ENCODE measurements around the gene VDR.

Gene VDR

DNA sequence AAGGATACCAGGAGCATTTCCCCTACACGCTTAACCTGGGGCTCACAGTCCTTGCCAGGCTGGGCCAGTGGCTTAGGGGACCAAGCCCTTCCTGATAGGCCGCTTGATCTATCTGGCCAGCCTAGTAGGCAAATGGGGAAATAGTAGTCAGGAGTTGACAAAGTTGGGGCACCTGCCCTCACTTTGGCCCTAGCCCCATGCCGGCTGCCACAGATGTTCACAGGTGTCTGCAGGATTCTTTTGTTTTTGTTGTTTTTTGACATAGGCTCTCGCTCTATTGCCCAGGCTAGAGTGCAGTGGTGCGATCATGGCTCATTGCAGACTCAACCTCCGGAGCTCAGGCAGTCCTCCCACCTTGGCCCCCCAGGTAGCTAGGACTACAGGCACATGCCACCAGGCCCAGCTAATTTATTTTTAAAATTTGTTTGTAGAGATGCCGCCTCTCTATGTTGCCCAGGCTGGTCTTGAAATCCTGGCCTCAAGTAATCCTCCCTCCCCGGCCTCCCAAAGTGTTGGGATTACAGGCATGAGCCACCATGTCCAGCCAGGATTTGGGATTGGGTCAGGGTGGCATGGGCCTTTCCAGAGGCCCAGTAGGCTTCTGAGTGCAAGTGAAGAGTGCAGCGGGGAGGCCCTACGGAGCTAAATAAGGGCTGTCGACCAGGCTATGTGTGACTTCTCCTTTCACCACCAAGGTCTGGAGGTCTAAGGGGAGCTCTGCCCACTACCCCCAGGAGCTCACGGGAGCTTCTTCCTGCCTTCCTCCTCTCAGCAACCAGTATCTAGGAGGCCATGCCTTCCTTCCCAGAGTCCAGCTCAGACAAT lies 69.6 kb downstream of the VDR start:
- DNase-seq (ENCODE audit: low read depth, low spot score) = no peak
- H3K27ac ChIP-seq = no peak overlapping the region

DNA sequence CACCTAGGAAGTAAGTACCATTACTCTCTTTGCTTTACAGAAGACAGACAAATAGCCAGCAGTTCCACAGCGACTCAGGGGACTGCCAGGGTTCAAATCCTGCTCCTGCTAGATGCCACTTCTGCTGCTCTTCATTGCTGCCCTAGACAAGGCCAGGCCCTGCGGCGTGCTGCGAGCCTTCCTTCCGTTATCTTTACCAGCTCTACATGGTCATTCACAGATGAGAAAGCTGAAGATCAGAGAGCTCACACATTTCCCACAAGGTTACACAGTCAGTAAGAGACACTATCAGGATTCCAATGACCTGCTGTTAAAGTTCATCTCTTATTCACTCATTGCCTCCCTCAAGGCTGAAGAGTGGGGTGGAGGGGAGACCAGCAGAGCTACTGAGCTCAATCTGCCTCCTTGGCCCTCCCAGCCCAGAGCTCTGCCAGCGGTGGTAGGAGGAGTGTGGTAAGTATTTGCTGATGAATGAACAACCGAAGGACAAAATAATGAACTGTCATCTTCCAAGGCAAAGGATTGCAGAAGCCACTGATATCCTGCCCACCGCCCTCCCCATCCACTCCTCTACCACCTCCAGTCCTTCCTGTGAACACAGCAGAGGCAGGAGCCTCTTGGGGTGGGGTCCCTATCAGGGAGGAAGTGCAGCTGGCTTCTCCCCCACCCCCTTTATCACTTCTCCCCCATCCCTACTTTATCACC lies 70.4 kb downstream of the VDR start:
- DNase-seq (ENCODE audit: low read depth, low spot score) = no peak
- no peak overlapping the region for H3K27ac ChIP-seq

DNA sequence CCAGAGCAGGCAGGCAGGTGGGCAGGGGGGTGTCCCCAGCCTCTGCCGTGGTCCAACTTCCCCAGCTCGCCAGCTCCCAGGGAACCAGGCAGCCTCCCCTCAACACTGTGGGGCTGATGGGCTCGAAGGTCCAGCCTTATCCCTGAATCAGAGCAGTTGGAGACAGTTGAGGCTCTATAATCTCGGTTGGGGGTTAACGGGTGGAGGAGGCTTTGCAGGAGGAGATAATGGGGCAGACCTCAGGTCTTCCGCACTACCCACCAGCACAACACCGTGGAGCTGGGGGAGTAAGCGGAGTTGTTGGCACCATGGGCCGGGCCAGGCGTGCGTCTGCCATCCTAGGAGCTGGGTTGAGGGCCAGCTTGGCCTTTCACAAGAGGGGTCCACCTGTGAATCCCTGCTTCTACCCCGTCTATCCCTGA lies 71.2 kb downstream of the VDR start:
- H3K27ac ChIP-seq = no peak overlapping the region
- no peak for DNase-seq (ENCODE audit: low read depth, low spot score)

DNA sequence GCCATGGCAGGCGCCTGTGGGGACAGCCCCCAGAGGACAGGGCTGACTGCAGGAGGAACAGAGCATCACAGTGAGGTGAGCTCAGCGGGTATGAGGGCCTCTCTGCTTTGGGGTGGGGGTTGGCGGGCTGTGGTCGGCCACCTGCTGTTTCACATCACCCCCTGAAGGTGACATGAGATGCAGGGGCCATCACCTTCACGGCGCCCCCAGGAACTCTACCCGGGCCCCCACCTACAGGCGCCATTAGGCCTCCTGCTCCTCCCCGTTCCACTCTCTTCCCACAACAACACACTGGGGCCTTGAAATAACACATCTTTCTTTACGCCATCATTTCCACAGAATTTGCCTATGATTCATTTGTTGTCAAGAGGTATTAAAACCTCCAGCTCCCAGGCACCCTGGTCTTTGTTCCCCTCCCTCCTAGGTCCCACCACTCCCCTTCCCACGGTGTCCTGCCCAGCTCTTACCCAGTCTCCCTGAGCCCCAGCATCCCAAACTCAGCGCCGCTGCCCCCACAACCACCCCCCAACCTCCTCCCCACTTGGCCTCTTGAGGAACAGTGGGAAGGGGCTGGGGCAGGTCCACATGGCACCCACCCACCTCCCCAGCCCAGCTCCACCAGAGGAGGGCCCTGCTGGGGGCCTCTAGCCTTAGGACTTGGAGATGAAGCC lies 72.4 kb downstream of the VDR start:
- DNase-seq (ENCODE audit: low read depth, low spot score) = no peak
- H3K27ac ChIP-seq = no peak overlapping the region

- H3K27ac ChIP-seq = peak overlapping the region; percentile 52
- no peak for DNase-seq (ENCODE audit: low read depth, low spot score)
Observed at GRCh38 chr12:47829584-47829983, 75.2 kb downstream of the VDR start.

DNA sequence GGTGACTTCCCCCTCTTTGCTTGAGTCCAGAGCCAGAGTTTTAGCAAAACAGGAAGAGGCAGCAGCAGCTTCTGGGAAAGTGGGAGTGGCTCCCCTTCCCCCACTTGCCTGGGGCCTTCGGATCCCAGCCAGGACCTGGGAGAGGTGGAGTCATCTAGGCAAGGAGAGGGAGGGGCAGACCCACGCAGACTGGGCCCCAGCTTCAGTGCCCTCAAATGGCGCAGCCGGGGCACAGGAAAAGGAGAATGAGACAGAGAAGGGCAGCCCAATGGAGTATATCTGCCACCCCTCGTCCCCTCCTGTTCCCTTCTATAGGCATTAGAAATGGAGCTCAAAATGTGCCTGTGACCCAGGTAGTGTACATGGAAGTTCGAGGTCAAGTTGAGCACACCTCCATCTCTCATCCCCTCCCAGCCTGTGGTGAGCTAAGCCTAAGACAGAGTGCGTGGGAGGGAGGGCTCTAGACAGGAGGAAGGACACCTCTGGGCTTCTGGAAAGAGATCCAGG lies 75.8 kb downstream of the VDR start:
- DNase-seq (ENCODE audit: low read depth, low spot score) = no peak
- peak overlapping the region; percentile 52 for H3K27ac ChIP-seq

DNA sequence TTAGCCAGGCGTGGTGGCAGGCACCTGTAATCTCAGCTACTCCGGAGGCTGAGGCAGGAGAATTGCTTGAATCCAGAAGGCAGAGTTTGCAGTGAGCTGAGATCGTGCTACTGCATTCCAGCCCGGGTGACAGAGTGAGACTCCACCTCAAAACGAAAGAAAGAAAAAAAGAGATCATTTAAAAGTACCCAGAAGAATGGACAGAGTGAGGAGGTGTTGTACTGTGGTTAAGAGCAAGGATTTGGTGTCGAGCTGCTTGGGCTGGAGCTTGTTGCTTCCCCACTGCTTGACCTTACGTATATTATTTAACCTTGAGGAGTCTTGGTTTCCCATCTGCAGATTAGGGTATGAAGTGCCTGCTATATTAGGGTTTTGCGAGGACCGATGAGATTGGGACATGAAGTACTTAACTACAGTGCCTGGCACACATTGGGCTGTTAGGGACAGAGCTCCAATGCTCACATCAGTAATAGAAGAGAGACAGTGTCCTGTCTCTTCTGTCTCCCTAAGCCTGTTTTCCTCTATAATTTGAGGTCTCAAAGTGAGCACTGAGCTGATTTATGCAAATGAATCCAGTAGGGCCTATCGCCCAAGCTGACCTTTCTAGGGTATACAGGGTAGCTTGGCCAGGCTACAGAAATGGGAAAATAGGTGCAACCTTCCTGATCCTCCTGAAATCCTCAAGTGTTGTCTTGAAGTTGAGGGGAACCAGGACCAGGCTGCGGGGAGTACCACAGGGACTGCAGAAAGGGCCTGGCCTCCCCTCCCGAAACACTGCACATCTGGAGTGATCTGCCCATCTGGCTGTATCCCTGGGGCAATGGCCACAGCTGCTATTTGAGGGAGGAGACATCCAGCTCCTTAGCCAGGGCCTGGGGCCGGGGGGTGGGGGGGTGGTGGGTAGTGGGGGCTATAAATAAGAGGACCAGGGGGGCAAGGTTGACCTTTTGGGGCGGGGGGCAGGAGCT lies 76.5 kb downstream of the VDR start:
- DNase-seq (ENCODE audit: low read depth, low spot score) = no peak

DNA sequence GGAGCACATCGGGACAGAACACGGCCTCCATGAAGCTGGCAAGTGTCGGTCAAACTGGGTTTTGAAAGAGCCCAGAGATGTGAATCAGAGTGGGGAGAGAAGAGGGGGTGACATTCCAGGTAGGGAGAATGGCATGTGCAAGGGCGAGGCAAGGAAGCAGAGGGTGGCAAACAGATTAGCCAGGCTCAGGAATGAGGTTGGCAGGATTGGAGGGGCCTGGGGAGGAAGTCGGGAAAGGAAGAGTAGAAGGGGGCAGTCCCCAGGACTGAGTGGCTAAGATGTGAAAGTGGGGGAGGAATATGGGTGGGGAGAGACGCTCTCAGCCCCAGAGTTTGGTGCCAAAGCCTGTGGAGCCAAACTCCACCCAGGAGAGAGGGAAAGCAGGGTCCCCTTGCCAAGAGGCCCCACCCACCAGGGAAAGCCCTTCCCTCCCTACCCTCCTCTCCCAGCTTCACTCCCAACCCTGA lies 79.6 kb downstream of the VDR start:
- peak overlapping the region; percentile 73 for H3K27ac ChIP-seq
- no peak for DNase-seq (ENCODE audit: low read depth, low spot score)

More for the DNA sequence above, 76.5 kb downstream of the VDR start:
- peak overlapping the region; percentile 52 for H3K27ac ChIP-seq

GRCh38 chr12:47824635-47825034 lies 80.2 kb downstream of the VDR start:
- peak overlapping the region; percentile 73 for H3K27ac ChIP-seq
- no peak for DNase-seq (ENCODE audit: low read depth, low spot score)

GRCh38 chr12:47824198-47824597 lies 80.6 kb downstream of the VDR start:
- no peak for DNase-seq (ENCODE audit: low read depth, low spot score)
- peak overlapping the region; percentile 73 for H3K27ac ChIP-seq

DNA sequence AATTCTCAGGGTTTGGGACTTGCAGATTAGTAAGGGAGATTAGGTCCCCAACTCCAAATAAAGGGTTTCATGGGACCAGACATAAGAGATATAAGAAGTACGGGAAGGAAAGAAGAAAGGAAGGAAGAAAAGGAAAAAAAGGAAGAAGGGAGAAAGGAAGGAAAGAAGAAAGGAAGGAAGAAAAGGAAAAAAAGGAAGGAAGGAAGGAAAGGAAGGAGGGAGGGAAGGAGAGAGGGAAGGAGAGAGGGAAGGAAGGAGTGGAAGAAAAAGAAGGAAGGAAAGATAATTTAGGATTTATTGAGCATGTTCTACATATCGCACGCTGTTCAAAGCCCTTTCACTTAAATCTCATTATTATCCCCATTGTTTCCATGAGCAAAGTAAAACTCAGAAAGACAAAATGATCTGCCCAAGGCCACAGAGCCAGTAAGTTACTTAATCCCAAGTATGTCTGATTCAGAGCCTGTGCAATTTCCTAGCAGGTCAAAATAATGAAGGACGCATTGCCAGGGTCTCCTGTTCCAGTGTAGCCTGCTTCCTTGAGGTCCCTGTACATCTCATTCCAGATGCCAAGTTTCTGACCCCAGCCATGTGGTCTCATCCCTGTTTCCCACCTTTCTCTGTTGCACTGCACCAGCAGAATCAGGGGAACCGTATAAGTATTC lies 81.2 kb downstream of the VDR start:
- DNase-seq (ENCODE audit: low read depth, low spot score) = no peak
- peak overlapping the region; percentile 73 for H3K27ac ChIP-seq

- DNase-seq (ENCODE audit: low read depth, low spot score) = no peak
- H3K27ac ChIP-seq = peak overlapping the region; percentile 17
Observed at GRCh38 chr12:47822863-47823262, 81.9 kb downstream of the VDR start.

DNA sequence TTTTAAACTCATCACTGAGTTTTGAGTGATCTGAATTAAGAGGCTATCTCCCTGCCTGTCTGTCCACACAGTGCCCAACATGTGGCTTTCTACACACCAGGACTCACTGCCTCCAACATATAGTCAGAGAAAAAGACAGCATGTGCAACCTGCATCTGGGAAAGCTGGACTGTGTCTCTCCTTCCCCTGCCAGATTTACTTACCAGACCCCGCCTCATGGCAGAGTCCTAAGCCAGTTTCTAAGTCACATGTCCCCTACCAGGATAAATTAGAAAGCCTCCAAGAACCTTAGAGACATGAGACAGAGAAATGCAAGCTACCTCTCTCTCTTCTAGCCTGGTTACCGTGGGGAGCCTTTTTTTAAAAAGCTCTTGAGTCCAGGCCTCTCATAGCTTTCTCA lies 82.4 kb downstream of the VDR start:
- H3K27ac ChIP-seq = peak overlapping the region; percentile 17
- no peak for DNase-seq (ENCODE audit: low read depth, low spot score)

- no peak for DNase-seq (ENCODE audit: low read depth, low spot score)
- peak overlapping the region; percentile 91 for H3K27ac ChIP-seq
Observed at GRCh38 chr12:47821346-47821706, 83.5 kb downstream of the VDR start.

GRCh38 chr12:47820631-47821345 lies 84.0 kb downstream of the VDR start:
- peak overlapping the region; percentile 91 for H3K27ac ChIP-seq
- no peak for DNase-seq (ENCODE audit: low read depth, low spot score)

GRCh38 chr12:47819896-47820630 lies 84.7 kb downstream of the VDR start, which contains the start of gene HDAC7:
HDAC7 (minus strand) TSS chr12:47819903; CDS start chr12:47819785, 118 bp downstream.
- no peak for DNase-seq (ENCODE audit: low read depth, low spot score)
- H3K27ac ChIP-seq = peak within 1 kb of the TSS; percentile 91

DNA sequence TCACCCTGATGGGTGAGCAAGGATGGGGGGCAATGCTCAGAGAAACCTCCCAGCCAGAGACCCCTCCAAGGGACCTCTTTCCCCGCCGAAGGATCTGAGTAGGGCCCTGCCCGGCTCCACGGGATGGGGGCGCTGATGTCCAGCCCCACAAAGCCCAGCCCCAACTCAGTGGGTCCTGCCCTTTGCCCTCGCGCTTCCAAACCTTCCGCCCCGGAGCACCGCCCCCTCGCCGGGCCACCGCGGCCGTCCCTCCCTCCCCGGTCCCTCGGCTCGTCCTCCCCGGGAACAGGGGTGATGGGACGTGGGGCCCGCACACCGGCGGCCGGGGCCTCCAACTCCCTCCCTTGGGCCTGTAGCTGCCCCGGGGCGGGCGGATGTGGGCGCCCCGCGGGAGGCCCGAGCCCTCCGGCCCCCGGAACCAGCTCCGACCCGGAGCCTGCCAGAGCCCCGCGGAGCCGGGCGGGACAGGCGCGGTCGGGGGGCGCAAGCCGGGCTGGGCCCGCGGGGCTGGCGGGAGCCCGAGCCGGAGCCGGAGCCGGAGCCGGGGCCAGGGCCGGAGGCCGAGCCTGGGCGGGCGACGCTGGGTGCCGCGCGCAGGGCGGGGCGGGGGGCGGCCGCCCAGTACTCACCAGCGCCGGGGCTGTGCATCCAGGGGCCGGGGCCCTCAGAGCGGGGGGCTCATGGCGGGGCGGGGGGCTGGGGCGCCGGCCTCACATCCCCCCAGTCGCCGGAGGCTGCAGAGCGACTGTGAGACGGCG lies 85.5 kb downstream of the VDR start:
- no peak for DNase-seq (ENCODE audit: low read depth, low spot score)
- peak overlapping the region; percentile 91 for H3K27ac ChIP-seq
